ENCODE measurements around the gene PRSS56.
"Not testable (repeated sequence)": the region's sequence is repeated elsewhere in the genome, so short reads cannot be mapped to it uniquely, and the experiment has no call there.

Gene PRSS56

DNA sequence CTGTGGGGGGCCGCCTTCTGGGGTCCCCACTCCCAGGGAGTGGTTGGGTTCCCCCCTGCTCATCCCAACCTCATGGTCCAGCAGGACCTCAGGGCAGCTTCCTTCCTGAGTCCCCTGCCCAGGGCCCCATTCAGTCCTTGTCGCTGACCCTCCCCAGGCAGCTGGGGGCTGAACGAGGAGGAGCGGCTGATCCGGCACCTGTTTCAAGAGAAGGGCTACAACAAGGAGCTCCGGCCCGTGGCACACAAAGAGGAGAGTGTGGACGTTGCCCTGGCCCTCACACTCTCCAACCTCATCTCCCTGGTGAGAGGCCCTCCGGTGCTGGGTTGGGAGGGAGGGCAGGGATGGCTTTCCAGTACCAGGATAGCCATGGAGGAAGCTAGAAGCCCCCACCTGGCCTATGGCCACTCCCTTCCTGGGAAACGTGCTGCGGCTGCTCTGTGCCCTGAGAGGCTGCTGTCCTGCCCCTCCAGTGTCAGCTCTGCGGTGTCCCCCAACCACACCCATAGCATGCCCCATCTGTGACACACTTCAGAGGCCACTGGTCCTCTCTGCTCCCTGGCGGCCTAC lies 6.3 kb downstream of the PRSS56 start:
- no peak for DNase-seq (ENCODE audit: low read depth)
- no peak overlapping the region for H3K4me3 ChIP-seq (ENCODE audit: low read length)
- TF ChIP-seq, protein P1, sequence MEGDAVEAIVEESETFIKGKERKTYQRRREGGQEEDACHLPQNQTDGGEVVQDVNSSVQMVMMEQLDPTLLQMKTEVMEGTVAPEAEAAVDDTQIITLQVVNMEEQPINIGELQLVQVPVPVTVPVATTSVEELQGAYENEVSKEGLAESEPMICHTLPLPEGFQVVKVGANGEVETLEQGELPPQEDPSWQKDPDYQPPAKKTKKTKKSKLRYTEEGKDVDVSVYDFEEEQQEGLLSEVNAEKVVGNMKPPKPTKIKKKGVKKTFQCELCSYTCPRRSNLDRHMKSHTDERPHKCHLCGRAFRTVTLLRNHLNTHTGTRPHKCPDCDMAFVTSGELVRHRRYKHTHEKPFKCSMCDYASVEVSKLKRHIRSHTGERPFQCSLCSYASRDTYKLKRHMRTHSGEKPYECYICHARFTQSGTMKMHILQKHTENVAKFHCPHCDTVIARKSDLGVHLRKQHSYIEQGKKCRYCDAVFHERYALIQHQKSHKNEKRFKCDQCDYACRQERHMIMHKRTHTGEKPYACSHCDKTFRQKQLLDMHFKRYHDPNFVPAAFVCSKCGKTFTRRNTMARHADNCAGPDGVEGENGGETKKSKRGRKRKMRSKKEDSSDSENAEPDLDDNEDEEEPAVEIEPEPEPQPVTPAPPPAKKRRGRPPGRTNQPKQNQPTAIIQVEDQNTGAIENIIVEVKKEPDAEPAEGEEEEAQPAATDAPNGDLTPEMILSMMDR (IDR thresholded peaks at IDR 0.05; ENCODE audit: insufficient read depth, low read depth, low read length, missing control alignments), result no peak

DNA sequence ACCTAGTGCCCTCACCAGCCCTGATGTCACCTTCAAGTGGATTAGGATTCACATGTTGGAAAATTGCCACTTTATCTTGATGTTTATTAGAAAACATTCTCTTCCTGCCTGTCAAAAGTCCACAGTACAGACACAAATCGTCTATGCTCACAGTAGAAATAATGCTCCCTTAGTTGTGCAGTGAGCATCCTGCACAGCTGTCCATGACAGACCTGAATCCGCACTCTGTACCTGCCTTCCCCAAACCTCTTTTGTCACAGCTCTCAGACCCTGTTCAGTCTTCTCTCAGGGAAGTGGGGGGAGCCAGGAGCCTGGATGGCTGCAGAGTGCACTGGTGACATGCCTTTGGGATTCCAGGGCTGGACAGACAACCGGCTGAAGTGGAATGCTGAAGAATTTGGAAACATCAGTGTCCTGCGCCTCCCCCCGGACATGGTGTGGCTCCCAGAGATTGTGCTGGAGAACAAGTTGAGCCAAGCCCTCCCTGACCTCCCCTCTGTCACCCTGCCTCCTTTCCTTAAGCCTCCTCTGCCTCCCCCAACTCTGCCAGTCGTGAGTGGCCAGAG lies 7.8 kb downstream of the PRSS56 start:
- H3K4me3 ChIP-seq (ENCODE audit: low read length), result no peak overlapping the region
- no peak for DNase-seq (ENCODE audit: low read depth)
- TF ChIP-seq, protein P1 (IDR thresholded peaks at IDR 0.05; ENCODE audit: insufficient read depth, low read depth, low read length, missing control alignments), result no peak

DNA sequence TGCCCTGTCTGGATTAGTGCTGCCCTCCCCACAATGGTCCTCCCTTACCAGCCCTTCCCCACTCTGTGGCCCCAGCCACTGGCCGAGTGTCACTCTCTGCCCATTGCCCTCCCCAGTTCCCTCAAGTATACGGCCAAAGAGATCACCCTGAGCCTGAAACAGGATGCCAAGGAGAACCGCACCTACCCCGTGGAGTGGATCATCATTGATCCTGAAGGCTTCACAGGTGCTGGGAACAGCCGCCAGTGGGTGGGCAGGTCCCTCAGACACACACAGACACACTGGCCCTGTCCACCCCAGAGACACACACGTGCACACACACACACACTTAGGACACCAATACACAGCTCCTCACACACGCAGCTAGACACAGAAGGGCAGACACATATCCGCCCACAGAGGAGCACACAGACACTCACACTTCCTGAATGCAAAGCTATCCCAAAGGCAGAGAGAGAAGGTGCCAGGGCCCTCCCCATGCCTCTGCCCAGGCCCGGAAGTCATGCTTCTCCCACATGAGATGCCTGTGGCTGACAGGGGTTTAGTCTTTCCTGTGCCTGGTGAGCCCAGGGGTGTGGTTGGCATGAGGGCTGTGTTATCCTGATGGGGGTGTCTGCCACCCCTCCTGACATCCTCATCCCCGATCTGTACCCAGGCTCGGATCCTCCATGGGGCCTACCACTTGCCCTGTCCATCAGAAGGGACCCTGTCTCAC lies 8.7 kb downstream of the PRSS56 start:
- no peak for DNase-seq (ENCODE audit: low read depth)
- H3K4me3 ChIP-seq (ENCODE audit: low read length), result no peak overlapping the region
- TF ChIP-seq, protein P1 (IDR thresholded peaks at IDR 0.05; ENCODE audit: insufficient read depth, low read depth, low read length, missing control alignments), result no peak

DNA sequence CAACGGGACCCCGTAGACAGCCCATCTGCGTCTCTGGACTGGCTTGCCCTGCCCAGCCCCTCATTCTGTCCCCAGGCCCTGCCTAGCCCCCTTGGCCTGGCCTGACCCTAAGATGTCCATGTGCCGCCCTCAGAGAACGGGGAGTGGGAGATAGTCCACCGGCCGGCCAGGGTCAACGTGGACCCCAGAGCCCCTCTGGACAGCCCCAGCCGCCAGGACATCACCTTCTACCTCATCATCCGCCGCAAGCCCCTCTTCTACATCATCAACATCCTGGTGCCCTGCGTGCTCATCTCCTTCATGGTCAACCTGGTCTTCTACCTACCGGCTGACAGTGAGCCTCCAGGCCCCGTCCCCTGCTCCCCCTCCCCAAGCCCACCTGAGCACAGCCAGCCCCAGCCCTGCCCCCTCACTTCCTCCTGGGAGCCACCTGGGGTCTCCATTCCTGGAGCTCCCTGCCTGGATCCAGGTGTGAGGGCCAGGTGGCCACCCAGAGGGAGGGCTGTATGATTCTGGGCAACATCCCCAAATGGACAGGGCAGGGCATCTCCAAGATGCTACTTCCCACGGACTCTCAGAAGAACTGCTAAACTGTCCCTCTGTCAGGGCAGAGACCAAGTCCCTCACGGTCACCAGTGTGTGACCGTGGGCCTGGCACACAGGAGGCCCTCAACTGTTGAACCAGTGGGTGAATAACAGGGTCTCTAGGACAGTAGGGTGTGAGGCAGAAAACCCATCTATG lies 9.8 kb downstream of the PRSS56 start:
- TF ChIP-seq, protein P1 (IDR thresholded peaks at IDR 0.05; ENCODE audit: insufficient read depth, low read depth, low read length, missing control alignments), result no peak
- no peak overlapping the region for H3K4me3 ChIP-seq (ENCODE audit: low read length)
- DNase-seq (ENCODE audit: low read depth), result no peak

DNA sequence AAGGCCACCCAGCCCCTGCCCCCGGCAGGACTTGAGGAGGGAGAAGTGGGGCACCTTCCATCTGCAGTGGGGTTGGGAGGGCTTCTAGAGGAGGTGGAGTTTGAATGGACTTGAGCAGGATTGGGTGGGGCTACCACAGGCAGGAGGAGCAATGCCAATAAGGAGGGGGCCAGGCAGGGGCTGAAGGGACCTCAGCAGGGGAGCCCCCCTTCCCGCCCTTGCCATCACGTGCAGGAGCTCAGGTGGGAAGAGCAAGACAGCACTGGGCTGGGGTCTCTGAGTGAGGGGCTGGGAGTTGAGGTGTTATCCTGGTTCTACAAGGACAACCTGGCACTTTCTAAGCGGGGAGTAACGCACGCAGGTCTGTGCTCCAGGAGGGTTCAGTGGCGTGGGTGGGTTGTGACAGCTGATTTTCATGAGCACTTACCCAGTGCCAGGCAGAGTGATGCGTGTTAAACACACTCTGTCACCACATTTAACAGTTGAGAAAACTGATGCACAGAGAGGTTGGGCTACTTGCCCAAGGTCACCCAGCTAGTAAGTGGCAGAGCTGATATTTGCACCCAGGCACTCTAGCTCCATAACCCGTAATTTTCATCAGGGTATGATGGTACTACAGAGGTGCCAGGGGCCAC lies 10.6 kb downstream of the PRSS56 start:
- no peak for DNase-seq (ENCODE audit: low read depth)
- TF ChIP-seq, protein P1 (IDR thresholded peaks at IDR 0.05; ENCODE audit: insufficient read depth, low read depth, low read length, missing control alignments), result no peak
- no peak overlapping the region for H3K4me3 ChIP-seq (ENCODE audit: low read length)

DNA sequence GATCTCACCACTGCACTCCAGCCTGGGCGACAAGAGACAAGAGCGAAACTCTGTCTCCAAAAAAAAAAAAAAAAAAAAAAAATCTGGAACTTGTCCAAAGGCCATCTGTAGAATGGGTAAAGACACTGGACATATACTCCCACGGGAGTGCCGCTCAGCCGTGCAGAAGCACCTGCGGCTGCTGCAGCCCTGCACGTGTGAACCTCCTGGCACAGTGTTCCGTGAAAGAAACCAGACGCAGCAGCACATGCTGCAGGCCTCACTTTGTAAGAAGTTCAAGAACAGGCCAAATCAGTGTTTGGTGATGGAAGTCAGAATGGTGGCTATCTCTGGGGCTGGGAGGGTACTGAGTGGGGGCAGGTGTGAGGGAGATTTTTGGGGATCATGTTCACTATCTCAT lies 12.2 kb downstream of the PRSS56 start:
- H3K4me3 ChIP-seq (ENCODE audit: low read length), result no peak overlapping the region
- TF ChIP-seq, protein P1 (IDR thresholded peaks at IDR 0.05; ENCODE audit: insufficient read depth, low read depth, low read length, missing control alignments), result no peak
- no peak for DNase-seq (ENCODE audit: low read depth)

DNA sequence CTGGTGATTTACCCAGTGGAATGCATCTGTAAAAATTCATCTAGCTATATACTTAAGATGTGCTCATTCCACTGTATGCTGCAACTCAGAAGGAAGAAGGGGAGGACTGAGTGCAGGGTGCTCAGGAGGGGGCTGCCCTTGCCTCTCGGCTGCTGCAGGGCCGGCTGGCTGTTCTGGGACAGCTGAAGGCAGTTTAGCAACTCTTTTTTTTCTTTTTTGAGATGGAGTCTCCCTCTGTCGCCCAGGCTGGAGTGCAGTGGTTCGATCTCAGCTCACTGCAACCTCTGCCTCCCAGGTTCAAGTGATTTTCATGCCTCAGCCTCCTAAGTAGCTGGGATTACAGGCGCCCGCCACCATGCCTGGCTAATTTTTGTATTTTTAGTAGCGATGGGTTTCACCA lies 12.6 kb downstream of the PRSS56 start:
- not testable (repeated sequence) for DNase-seq (ENCODE audit: low read depth)

More for the DNA sequence above, 12.6 kb downstream of the PRSS56 start:
- not testable (repeated sequence) for H3K4me3 ChIP-seq (ENCODE audit: low read length)
